ENCODE results near the gene HUS1B.

The HUS1B gene

GRCh38 chr6:622462-622861, 34.4 kb downstream of the HUS1B start:
- Histone ChIP-seq H3K36me3 (ENCODE audit: control insufficient read depth, low read length) (0 out of 2 replicates have a peak, but pooled peaks cover 1% of the 10 kb centered on the region), H3K4me3 (ENCODE audit: low read length) (no peak overlapping the region), H3K27ac (ENCODE audit: low read depth, low read length) (no peak overlapping the region), H3K4me1 (ENCODE audit: control insufficient read depth, low read length) (no peaks in the 10 kb centered on the region), H3K4me2 (ENCODE audit: low read length) (no peak overlapping the region), H4K20me1 (ENCODE audit: control insufficient read depth, insufficient read depth, low read depth, low read length) (no peaks in the 10 kb centered on the region), H3K9me3 (ENCODE audit: control insufficient read depth, insufficient read depth, low read length) (no peaks in the 10 kb centered on the region), H3F3A (ENCODE audit: control insufficient read depth, insufficient read depth) (no peaks in the 10 kb centered on the region), H3K27me3 (ENCODE audit: control insufficient read depth, low read length) (no peaks in the 10 kb centered on the region), H3K79me2 (ENCODE audit: control insufficient read depth, low read length) (no peaks in the 10 kb centered on the region), H3K9me2 (replicated peaks; ENCODE audit: control insufficient read depth, low read length) (no peaks in the 10 kb centered on the region)
- TF ChIP-seq EZH2phosphoT487 (IDR thresholded peaks at IDR 0.05; ENCODE audit: borderline replicate concordance, low read length) (no peak), CTCF (IDR thresholded peaks at IDR 0.05; ENCODE audit: low read depth, low read length, poor library complexity, severe bottlenecking) (no peak)

- H3K27me3 ChIP-seq (ENCODE audit: control insufficient read depth, low read length): no peaks in the 10 kb centered on the region
Measured at GRCh38 chr6:621931-622330, 35.0 kb downstream of the HUS1B start.

GRCh38 chr6:620950-621349, 36.0 kb downstream of the HUS1B start:
- Histone ChIP-seq H3K36me3 (ENCODE audit: control insufficient read depth, low read length) (0 out of 2 replicates have a peak, but pooled peaks cover 4% of the 10 kb centered on the region), H4K20me1 (ENCODE audit: control insufficient read depth, insufficient read depth, low read depth, low read length) (no peaks in the 10 kb centered on the region), H3K9me3 (ENCODE audit: control insufficient read depth, insufficient read depth, low read length) (no peaks in the 10 kb centered on the region), H3K79me2 (ENCODE audit: control insufficient read depth, low read length) (no peaks in the 10 kb centered on the region), H3K27me3 (ENCODE audit: control insufficient read depth, low read length) (no peaks in the 10 kb centered on the region), H3F3A (ENCODE audit: control insufficient read depth, insufficient read depth) (no peaks in the 10 kb centered on the region), H3K9me2 (replicated peaks; ENCODE audit: control insufficient read depth, low read length) (no peaks in the 10 kb centered on the region), H3K4me2 (ENCODE audit: low read length) (no peak overlapping the region), H3K27ac (ENCODE audit: low read depth, low read length) (no peak overlapping the region), H3K4me3 (ENCODE audit: low read length) (no peak overlapping the region), H3K4me1 (ENCODE audit: control insufficient read depth, low read length) (no peaks in the 10 kb centered on the region)
- TF ChIP-seq CTCF (IDR thresholded peaks at IDR 0.05; ENCODE audit: low read depth, low read length, poor library complexity, severe bottlenecking) (no peak), EZH2phosphoT487 (IDR thresholded peaks at IDR 0.05; ENCODE audit: borderline replicate concordance, low read length) (no peak)

More at GRCh38 chr6:621931-622330, 35.0 kb downstream of the HUS1B start:
- Histone ChIP-seq H3K4me3 (ENCODE audit: low read length) (no peak overlapping the region), H3K36me3 (ENCODE audit: control insufficient read depth, low read length) (0 out of 2 replicates have a peak, but pooled peaks cover 4% of the 10 kb centered on the region), H3K9me3 (ENCODE audit: control insufficient read depth, insufficient read depth, low read length) (no peaks in the 10 kb centered on the region), H3F3A (ENCODE audit: control insufficient read depth, insufficient read depth) (no peaks in the 10 kb centered on the region), H3K4me1 (ENCODE audit: control insufficient read depth, low read length) (no peaks in the 10 kb centered on the region), H3K4me2 (ENCODE audit: low read length) (no peak overlapping the region), H4K20me1 (ENCODE audit: control insufficient read depth, insufficient read depth, low read depth, low read length) (no peaks in the 10 kb centered on the region), H3K79me2 (ENCODE audit: control insufficient read depth, low read length) (no peaks in the 10 kb centered on the region), H3K9me2 (replicated peaks; ENCODE audit: control insufficient read depth, low read length) (no peaks in the 10 kb centered on the region), H3K27ac (ENCODE audit: low read depth, low read length) (no peak overlapping the region)
- TF ChIP-seq EZH2phosphoT487 (IDR thresholded peaks at IDR 0.05; ENCODE audit: borderline replicate concordance, low read length) (no peak), CTCF (IDR thresholded peaks at IDR 0.05; ENCODE audit: low read depth, low read length, poor library complexity, severe bottlenecking) (no peak)
